Retinal pigment epithelial cell (primary cell): ENCODE data around the gene GJB2.

Experiments
- DNase-seq: peaks from one replicate; pipeline ENCODE4 v3.0.0-alpha.2; 2010; ENCODE audit warnings: low read depth
- H3K4me3 ChIP-seq: 2 replicates; pipeline ENCODE4 v1.5.1; 2011; ENCODE audit warnings: mild to moderate bottlenecking, low read length, control low read depth, moderate library complexity
- CTCF ChIP-seq: conservative IDR thresholded peaks from 2 replicates; pipeline ENCODE4 v1.5.1; 2011; ENCODE audit warnings: low read depth, low read length, control low read depth, inconsistent platforms

The GJB2 gene

GRCh38 chr13:20206698-20207235, 14.0 kb upstream of the GJB2 start:
- DNase-seq = no peak
- TF ChIP-seq CTCF = no peak
- H3K4me3 ChIP-seq = no peak overlapping the region

- no peak overlapping the region for H3K4me3 ChIP-seq
- no peak for TF ChIP-seq CTCF
- DNase-seq = no peak
Observed at GRCh38 chr13:20206065-20206697, 13.4 kb upstream of the GJB2 start.

DNA sequence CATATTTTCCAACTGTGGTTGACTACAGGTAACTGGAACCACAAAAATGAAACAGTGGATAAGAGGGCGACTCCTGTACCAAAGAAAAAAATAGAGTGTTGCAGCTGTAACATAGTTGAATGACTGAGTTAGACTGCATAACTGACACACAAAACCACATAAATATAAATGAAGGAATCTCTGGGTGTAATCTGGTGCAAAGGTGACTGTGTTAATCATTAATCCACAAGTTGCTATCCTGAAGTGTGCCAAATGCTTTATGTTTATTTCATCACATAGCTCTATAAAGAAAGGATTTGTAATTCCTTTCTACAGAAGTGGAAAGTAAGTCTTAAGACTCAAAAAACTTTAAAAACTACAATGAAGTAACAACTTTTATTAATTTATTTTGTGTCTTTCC, 6.0 kb upstream of the GJB2 start:
- no peak for TF ChIP-seq CTCF
- H3K4me3 ChIP-seq = no peak overlapping the region
- DNase-seq = no peak

GRCh38 chr13:20197361-20197834, 4.7 kb upstream of the GJB2 start:
- TF ChIP-seq CTCF = peak; percentile 74
- DNase-seq = no peak
- H3K4me3 ChIP-seq = no peak overlapping the region

GRCh38 chr13:20195801-20196200, 3.1 kb upstream of the GJB2 start:
- no peak for TF ChIP-seq CTCF
- DNase-seq = no peak
- no peak overlapping the region for H3K4me3 ChIP-seq

DNA sequence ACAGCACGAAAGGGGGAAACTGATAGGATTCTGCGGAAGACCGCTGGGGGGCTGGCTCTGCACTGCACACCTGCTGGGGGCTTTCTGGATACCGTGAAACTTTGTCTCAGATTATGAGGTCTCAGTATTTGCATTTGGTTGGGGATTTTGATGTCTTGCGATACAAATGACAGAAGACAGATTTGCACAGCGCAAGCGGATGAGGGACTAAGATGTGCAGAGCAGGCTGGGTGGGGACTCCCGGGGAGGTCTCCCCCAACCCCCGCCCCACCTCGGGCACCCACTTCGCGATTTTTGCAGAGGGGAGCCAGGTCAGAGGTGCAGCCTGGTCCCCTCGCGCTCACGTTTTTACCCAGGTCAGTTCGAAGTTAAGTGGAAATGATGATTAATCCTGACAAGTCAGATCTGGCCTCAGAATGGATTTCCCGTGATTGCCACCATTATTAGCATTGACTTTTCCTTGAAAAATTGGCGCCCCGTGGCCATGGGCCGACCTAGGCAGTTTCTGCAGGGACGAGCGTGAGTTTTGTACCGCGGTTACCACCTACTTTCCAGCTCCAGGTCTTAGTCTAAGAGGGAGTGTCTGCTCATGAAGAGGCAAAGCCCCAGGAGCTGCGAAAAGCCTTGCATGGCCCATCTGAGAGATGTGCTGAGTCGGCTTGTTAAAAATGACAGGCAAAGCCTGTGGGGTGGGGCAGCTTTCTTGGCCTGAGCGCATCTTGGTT, 1.3 kb upstream of the GJB2 start:
- no peak for DNase-seq
- TF ChIP-seq CTCF = no peak
- no peak overlapping the region for H3K4me3 ChIP-seq
